HL-60/S4 (cell line): Measurements from ENCODE around the gene ITGB3BP.
"Not testable (repeated sequence)": the region's sequence is repeated elsewhere in the genome, so short reads cannot be mapped to it uniquely, and the experiment has no call there.

Source experiments
- in situ Hi-C: fragments of 300-500 bp; cut with MboI; formaldehyde crosslinking; loops from 2 replicates; pipeline ENCODE4 v1.14.3; 2022; ENCODE audit warnings: low sequenced_read_pairs

Gene ITGB3BP, protein sequence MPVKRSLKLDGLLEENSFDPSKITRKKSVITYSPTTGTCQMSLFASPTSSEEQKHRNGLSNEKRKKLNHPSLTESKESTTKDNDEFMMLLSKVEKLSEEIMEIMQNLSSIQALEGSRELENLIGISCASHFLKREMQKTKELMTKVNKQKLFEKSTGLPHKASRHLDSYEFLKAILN

DNA sequence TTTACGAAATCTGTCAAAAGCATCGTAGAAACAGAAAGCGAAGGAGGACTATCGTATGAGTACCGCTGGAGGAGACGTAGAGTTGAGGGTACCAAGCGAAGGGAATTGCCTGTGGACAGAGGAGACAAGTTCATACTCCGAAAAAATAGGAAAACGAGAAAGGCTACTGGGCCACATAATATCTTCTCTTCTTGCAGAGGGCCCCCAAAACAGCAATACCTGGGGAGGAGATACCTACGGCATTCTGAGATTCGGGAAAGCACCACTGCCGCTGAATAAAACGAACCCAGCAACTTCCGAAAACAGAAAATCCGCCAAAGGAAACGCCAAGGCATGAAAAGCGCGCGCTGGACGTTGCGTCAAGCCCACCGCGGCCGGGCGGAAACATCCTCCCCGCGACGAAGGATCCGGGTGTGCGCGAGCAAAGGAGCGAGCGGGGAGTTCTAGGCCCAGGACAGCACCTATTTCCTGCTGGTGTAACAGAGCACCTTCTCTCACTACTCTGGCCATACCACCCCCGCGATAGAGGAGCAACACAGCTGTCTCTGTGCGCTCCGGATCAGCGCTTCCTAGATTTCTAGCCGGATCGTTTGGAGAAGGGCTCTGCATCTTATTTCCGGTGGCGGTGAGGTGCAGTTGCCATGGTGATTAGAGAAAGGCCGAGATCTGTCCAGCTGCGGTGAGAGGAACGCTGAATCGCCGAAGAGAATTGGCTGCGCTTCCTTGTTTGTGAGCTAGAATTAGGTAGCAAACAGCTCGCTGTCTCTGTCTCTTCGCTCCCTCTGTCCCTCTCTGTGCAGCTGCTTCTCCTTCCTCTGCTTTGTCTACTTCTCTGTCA lies at the start of gene ITGB3BP, which contains the start of gene EFCAB7:
TSS of gene ITGB3BP (minus strand) at position 335 of the 838 bp plus-strand sequence. CDS start at position 243, 92 bp downstream.
TSS of gene EFCAB7 (plus strand) at position 635 of the 838 bp plus-strand sequence. CDS start 2,048 bp downstream, outside the sequence.
- in situ Hi-C loops = no loop called here

DNA sequence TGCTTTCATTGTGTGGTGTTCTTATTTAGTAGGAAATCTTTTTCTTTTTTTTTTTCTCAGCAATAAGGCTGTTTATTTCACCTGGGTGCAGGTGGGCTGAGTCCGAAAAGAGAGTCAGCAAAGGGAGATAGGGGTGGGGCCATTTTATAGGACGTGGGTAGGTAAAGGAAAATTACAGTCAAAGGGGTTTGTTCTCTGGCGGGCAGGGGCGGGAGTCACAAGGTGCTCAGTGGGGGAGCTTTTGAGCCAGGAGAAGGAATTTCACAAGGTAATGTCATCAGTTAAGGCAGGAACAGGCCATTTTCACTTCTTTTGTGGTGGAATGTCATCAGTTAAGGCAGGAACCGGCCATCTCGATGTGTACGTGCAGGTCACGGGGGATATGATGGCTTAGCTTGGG lies 49.7 kb upstream of the ITGB3BP start:
- in situ Hi-C loops = not testable (repeated sequence)

DNA sequence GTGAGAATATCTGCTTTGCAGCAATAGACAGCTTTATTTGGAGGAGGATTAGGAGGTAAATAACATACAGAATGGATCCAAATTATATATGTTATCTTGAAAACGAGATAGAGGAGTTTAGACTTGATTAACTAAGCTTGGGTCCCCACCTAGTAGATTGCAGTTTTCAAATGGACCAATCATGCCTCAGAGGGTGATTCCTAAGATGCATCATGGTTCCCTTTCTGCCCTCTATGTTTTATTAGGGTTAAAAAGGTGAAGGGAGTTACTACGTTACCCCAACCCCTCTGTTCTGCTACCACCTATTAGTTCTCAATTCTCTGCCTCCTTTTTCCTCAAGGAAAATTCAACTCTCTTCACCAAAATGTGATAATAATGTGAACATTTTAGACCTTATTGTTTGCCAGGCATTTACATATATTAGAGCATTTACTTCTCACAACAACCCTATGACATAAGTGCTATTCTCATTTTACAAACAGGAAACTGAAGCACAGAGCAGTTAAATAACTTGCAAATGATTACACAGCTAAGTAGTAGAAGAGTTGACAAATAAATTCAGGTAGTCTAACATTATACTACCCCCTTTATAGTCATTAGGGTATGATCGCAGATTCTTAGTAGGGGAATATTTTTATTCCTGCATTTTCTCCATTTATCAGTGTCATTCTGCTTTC lies 46.8 kb upstream of the ITGB3BP start:
- in situ Hi-C loops = no loop called here

DNA sequence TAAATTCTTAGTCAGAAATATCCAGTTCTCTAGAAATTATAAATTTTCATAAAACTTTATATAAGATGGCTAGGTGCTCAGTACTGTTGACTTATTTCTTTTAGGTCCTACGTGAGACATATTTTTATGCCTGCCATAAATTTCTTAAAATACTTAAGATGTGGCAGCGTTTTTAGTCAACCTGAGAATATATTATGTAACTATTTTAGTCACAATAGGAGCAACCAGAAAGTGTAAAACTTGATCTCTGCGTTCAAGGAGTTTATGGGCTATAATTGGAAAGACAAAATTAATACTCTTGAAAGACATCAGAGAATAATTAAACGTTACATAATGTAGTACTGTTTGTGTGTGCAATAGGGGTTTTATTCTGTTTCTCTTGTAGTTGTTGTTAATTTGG lies 46.0 kb upstream of the ITGB3BP start:
- in situ Hi-C loops = no loop called here

DNA sequence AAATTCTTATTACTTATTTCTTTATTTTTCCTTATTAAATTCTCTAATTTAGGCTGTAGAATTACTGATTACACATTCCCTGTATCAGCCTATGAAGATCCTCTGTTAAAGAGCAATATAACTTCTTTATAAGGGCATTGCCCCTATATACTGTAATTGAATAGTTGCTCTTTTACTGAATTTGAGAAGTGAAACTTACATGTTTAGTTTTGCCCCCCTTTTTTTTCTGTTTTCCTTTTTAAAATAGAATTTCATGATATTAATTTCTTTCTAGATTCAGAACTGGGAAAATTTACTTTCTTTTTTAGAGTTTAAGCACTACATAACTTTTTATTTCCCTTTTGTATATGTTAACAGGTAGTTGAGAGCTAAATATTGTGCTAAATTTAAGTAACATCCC lies 40.7 kb upstream of the ITGB3BP start:
- in situ Hi-C loops = no loop called here

DNA sequence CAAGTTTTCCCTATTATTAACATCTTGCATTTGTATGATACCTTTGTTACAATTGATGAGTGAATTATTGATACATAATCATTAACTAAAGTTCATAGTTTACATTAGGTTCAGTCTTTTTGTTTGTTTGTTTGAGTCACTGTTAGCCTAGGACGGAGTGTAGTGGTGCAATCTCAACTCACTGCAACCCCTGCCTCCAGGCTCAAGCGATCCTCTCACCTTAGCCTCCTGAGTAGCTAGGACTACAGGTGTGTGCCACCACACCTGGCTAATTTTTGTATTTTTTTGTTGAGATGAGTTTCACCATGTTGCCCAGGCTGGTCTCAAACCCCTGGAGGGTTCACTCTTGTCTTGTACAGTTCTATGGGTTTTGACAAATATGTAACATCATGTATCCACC lies 36.3 kb upstream of the ITGB3BP start:
- in situ Hi-C loops = no loop called here

DNA sequence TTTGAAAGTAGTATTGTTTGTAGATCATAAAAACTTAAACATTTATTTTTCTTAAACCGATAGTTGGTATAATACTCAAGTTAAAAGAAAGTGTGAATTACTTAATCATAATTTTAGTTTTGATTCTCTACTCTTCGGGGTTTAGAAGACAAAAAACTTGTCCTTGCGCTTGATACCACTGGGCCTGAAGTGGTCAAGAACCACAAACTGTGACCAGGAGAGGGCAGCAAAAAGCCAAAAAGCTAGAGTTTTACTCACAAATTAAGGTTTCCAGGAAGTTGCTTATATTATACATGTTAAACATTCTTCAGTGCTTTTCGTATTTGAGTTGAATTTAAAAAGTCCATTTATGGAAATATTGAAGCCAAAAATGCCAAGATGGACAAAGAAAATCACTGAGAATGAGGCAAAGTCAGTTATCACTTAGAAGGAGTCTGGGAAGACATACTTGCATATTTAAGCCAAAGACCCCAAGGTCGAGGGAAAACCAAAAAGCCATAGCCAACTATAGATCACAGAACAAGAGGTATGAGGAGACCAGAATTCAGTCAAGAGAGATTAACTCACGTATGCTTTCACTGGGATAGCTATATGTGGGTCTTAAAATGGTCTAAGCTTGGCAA lies 34.5 kb upstream of the ITGB3BP start:
- in situ Hi-C loops = no loop called here

DNA sequence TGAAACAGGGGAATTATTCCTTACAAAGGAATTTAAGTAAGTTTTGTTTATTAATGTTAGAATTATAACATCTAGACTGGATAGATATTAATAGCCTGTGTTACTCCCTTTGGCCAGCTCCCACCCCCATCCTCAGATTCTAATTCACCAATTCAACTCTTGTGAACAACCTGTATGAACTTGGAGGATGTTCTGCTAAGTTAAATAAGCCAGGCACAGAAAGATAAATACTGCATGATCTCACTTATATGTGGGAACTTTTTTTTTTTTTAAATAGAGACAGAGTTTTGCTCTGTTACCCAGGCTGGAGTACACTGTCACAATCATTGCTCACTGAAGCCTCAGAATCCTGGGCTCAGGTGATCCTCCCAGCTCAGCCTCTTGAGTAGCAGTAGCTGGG lies 32.5 kb upstream of the ITGB3BP start:
- in situ Hi-C loops = no loop called here

DNA sequence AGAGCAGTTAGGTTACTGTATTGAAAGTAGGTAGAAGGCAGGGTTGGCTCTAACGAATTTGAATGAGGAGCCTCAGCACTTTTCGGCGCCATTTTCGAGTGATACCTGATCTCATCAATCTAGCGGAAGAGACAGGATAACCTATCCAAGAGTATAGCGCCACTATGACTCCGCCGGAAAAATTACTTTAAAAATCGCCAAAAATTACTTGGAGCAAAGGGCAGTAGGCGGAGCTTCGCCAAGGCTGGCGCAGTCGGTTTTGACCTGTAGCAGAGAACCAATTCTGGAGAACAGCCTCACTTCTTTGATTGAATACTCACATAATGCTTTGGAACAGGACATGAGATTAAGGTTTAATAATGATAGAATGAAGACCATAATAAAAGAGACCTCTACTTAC lies 25.9 kb upstream of the ITGB3BP start:
- in situ Hi-C loops = no loop called here

DNA sequence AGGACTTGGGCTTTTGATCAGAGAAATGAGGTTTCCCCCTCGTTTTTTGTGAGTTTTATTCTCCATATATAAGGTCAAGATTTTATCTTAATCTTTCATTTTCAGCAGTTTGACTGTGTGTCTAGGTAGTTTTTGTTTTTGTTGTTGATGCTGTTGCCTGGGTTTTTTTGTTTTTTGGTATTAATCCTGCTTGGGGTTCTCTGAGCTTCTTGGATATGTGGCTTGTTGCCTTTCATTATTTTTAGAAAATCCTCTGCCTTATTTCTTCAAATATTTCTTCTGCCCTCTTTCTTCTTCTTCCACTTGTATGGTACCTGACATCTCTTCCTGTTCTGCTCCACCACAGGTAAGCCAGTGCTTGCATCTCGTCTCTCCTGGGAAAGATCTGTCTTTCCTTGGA lies 25.3 kb upstream of the ITGB3BP start:
- in situ Hi-C loops = no loop called here

DNA sequence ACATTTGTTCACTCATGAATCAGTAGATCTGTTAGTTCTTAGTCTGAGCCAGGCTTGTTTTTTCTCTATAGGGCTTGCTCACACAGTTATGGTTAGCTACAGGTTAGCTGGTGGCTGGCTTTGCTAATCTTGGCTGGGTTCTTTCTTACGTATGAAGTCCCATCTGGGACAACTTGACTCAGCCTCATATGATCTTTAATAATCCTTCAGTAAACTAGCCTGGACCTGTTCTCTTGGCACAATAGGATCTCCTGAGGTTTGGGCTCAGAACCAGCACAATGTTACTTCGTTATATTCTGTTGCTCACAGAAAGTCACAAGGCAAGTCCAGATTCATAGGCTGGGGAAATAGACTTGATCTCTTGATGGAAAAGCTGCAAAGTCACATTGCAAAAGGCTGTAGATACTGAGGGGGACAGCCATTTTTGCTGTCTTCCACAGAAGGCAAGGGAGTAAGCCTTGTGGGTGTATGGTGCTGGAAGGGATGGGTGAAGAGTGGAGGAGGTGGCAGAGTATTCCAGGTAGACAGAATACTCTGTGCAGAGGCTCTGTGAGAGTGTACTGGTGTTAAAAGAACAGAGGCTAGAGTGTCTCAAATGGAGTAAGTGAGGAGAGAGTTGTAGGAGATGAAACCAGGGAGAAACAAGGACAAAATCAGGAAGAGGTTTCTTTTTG lies 24.7 kb upstream of the ITGB3BP start:
- in situ Hi-C loops = no loop called here

DNA sequence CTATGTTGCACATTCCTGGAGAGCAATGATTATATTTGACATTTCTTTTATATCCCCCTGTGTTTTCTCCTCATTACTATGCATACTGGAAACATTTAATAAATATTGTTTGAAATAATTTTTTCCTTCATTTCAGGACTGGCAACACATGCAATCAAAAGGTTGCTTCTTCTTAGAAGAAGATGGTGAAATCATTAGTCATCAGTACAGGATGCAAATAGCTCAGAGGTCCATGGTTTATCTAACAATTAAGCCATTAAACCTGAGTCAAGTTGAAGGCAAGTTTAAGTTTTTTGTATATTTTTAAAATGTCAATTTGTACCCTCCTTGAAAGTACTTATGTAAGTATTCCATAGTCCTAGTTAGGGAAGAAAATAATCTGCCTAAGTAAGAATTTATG lies 22.8 kb upstream of the ITGB3BP start:
- in situ Hi-C loops = no loop called here

DNA sequence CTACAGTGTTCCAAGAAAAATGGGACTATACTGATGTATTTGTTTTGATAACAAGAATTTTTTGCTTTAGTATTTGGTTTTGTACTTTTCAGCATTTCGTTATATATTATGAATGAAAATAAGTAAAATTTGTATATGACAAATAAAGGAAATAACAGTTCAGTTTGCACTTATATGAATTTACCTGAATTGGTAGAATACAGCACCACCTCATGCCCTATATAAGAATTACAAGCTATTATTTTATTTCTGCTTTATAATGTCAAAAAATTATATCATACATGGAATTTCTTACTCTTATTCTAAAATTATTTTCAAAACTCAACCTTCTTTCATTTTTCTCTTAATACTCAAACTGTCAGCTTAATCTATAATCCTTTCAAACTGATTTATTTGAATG lies 14.9 kb upstream of the ITGB3BP start:
- in situ Hi-C loops = no loop called here

DNA sequence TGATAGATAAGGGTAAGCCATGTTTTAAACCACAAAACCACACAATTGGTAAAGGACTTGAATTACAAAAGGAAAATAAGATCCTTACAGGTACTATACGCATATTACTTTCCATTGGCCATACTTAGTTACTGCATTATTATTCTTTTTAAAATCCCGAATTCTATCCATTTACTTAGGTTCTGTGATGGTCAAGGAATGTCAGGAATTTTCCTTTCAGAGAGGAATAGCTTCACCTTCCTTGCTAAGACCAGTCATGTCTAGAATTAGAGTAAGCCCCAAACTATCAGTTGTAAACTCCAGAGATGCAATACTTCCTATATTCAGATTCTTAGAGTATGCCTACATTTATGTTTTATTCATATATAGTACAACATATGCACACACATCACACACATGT lies 14.0 kb upstream of the ITGB3BP start:
- in situ Hi-C loops = no loop called here

DNA sequence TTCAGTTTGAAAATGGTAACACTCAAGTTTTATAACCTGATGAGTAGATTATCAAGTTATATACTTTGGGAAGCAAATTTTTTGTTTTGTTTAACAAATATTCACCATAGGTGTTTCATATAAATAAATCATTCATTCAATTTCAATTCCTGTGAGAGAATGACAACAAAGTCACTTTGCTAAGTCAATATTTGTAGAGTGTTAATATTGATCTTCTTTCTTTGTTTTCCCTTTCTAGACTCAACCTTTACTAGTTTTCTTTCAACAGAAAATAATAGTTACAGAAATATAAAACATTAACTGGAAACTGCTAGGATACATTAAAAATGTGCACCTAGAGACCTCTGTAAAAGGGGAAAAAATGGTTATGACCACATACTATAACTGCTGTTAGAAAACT lies 11.4 kb upstream of the ITGB3BP start:
- in situ Hi-C loops = no loop called here

DNA sequence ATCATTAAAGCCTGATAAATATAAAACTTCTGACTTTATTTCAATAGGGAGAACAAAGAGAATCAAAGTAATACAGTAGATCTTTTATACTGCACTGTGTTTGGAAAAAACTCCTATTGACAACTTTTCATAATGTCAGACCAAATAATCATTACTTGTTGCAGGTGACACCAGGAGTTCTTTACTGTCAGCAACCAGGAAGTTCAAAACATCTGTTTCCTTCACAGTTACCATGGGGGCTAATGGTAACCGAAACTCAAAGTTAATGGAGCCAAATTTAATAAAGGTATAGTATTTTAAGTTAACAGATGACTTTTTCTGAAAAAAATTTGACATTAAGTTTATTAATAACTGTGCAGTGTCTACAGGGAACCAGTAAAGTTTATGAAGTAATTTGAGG lies 10.9 kb upstream of the ITGB3BP start:
- in situ Hi-C loops = no loop called here

DNA sequence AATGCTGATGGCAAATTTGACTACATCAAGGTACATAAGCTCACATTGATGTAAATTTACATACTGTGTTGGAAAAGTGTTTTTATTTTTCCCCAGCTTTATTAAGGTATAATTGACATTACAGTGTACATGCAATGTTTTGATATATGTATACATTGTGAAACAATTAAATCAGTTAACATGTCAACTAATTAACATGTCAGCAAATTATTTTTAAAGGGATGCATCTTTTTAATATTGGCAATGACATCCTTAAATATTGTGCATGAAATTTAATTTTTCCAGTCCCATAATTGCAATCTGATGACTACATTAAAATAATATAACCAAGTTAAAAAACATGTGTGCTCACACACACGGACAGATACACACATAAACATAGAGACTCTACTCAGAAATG lies 9.7 kb upstream of the ITGB3BP start:
- in situ Hi-C loops = no loop called here

DNA sequence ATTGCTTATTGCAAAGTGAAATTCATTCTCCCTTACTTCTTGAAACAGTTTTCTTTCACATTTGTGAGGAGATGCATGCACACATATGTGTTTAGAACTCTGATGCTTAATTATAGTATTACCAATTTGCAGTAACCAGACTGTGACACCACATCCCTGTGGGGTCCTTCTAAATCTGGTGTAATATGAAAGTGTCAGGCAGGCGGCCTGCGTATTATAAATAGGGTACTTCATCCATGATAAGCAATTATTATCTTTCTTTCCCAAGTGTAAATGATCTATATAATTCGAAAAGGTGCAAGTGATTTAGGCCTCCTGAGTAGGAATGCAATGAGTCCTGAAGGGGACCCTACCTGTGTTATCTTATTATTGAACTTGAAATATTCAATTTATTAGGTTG lies 1.2 kb upstream of the ITGB3BP start:
- in situ Hi-C loops = no loop called here

DNA sequence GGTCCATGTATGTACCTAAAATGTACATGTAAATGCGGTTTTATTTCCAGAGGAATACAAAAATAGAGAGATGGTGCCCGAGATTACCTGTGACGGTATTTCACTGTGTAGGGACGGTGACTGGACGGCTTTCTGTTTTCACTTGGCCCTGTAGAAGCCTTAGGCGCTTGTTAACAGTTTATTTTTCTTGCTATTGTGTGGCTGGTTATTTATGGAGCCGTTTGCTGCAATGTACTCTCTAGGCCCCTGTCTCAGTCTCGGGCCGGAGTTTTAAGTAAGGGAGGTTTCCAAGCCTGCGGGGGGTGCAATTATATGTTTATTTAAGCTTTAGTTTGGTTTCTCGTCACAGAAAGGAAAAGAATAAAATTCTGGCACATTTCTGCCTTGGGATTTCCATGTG lies 713 bp upstream of the ITGB3BP start:
- in situ Hi-C loops = no loop called here

DNA sequence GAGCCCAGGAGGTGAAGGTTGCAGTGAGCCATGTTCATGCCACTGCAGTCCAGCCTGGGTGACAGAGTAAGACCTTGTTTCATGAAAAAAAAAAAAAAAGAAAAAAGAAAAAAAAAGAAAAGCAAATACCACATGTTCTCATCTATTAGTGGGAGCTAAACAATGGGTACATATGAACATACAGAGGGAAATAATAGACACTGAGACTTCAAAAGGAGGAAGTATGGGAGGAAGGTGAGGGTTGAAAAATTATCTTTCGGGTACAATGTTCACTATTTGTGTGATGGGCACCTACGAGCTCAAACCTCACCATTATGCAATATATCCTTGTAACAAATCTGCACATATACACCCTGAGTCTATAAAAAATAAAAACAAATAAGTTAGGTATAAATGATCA lies 6.4 kb downstream of the ITGB3BP start:
- in situ Hi-C loops = no loop called here

DNA sequence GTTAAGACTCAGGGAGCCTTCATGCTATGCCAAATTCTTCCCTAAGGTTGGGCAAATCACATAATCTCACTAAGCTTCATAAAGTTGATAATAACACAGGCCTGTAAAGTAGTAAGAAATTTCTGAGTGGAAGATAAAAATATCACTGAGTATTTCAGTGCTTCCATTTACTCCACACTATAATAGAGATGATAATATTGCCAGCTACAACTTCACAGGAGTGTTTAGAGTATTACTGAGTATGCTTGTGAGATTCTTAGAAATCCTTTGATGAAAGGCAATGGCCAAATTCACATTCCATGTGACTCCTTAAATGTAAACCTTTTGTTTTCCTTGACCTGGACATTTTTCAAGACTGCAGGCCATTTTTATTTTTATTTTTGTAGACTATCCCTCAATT lies 10.4 kb downstream of the ITGB3BP start:
- in situ Hi-C loops = no loop called here
